GM13977 (cell line): Measurements from ENCODE around the gene CSRNP2.

Experiments
- DNase-seq: peaks from one replicate; pipeline ENCODE4 v3.0.0; 2012; ENCODE audit warnings: low spot score
- CTCF ChIP-seq: IDR thresholded peaks from 2 replicates; pipeline ENCODE4 v1.5.1; 2012; ENCODE audit warnings: mild to moderate bottlenecking, control low read depth; ENCODE audit not compliant: insufficient read depth; ENCODE audit errors: extremely low read depth, missing control alignments
- in situ Hi-C: fragments of 300-500 bp; cut with MboI; formaldehyde crosslinking; loops from one replicate; pipeline ENCODE4 v1.12.0; 2022; ENCODE audit warnings: low sequenced_read_pairs, low pct_unique_long_range_greater_than_20kb, mixed read lengths, inconsistent platforms; ENCODE audit not compliant: unreplicated experiment

CSRNP2 gene

GRCh38 chr12:51098611-51099010 is 15.2 kb upstream of the CSRNP2 start:
- TF ChIP-seq CTCF, result no peak
- DNase-seq, result no peak
- in situ Hi-C loops, result no loop called here

- no peak for DNase-seq
- no peak for TF ChIP-seq CTCF
- in situ Hi-C loops, result no loop called here
Measured at GRCh38 chr12:51090705-51091229, 7.4 kb upstream of the CSRNP2 start.

- TF ChIP-seq CTCF, result no peak
- in situ Hi-C loops, result no loop called here
- DNase-seq, result peak; percentile 51
Measured at GRCh38 chr12:51087818-51088217, 4.4 kb upstream of the CSRNP2 start.

GRCh38 chr12:51086933-51087332 is 3.5 kb upstream of the CSRNP2 start:
- no peak for TF ChIP-seq CTCF
- in situ Hi-C loops, result no loop called here
- no peak for DNase-seq

- no peak for DNase-seq
Measured at GRCh38 chr12:51085757-51086156, 2.4 kb upstream of the CSRNP2 start.

GRCh38 chr12:51082561-51083125 is 753 bp downstream of the CSRNP2 start:
- in situ Hi-C loops, result no loop called here
- no peak for TF ChIP-seq CTCF
- DNase-seq, result no peak

More at GRCh38 chr12:51085757-51086156, 2.4 kb upstream of the CSRNP2 start:
- no peak for TF ChIP-seq CTCF
- in situ Hi-C loops, result no loop called here

GRCh38 chr12:51081421-51081820 is 2.0 kb downstream of the CSRNP2 start:
- TF ChIP-seq CTCF, result no peak
- in situ Hi-C loops, result no loop called here
- no peak for DNase-seq
